Measurements from ENCODE around the gene LSM3.

The LSM3 gene

DNA sequence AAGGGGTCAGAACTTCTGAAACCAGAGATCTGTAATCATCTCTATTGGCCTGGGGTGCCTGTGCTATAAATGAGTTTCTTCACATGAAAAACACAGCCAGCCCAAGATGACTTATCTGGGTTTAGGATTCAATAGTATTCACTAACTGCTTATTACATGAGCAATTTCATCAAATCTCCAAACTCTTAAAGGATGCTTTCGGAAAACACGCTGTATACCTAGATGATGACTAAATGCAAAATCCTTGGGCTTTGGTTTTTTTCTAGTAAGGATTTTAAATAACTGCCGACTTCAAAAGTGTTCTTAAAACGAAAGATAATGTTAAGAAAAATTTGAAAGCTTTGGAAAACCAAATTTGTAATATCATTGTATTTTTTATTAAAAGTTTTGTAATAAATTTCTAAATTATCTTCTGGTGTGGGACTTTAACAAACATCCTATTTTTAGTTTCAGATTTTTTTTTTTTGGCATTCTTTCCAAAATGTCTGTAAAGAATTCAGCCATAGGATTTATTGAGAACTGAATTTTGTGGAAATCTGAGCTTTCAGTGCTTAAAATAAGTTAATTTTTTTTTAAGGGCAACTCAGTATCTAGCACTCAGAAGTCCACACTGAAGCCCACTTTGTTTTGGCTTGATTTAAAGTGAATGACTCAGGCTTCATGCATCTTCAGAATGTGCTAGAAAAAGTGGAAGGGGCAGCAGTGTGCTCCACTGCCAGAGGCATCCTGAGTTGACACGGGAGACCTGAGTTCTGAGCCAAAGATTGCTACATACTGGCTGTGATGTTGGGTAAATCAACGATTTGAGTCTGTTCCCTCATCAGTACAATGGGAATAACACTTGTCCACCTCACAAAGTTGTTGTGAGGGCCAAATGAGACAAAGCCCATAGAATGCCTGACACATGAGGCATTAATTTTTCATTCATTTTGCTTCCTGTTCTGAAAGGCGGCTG, 35.1 kb upstream of the LSM3 start:
- DNase-seq (ENCODE audit: low spot score) = no peak

DNA sequence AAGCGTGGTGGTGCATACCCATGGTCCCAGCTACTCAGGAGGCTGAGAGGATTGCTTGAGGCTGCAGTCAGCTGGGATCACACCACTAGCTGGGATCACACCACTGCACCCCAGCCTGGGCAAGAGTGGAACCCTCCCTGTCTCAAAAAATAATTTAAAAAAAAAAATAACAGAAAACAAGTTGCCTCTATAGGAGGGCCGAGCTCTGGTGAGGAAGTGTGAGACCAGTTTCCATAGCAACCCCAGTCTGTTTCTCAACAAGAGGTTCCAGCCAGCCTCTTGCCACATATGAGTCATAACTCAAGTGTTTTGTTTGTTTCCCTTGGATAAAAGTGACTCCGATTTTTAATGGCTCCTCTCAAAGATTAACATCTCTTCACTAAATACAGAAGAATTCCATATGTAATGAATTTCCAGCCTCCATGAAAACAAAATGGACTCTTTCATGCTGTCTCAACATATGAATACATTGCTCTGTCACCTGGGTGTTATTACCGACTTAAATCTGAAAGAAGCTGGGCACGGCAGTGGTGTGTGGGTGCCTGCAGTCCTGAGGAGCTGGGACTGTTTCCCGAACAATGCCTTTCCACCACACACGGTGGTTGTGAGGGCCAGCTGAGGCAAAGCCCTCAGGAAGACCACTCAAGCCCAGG, 34.1 kb upstream of the LSM3 start:
- DNase-seq (ENCODE audit: low spot score) = peak; percentile 92

DNA sequence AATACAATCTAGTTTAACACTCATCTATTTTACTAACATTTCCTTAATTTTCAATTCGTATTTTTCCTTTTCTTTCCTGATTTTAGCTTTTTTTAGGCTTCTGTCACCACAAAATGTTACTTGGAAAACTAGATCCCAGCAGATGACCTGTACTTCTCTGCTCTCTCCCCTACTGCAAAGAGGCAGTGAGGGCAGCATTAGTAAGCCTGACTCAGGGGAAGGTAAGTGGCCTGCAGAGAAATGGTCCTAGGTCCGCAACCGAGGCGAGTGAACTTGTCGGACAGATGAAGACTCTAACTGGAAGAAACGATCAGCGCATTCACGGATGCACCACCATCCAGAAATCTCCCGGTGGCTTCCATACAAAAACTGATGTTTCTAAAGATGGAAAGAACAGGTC, 33.4 kb upstream of the LSM3 start:
- DNase-seq (ENCODE audit: low spot score) = no peak

DNA sequence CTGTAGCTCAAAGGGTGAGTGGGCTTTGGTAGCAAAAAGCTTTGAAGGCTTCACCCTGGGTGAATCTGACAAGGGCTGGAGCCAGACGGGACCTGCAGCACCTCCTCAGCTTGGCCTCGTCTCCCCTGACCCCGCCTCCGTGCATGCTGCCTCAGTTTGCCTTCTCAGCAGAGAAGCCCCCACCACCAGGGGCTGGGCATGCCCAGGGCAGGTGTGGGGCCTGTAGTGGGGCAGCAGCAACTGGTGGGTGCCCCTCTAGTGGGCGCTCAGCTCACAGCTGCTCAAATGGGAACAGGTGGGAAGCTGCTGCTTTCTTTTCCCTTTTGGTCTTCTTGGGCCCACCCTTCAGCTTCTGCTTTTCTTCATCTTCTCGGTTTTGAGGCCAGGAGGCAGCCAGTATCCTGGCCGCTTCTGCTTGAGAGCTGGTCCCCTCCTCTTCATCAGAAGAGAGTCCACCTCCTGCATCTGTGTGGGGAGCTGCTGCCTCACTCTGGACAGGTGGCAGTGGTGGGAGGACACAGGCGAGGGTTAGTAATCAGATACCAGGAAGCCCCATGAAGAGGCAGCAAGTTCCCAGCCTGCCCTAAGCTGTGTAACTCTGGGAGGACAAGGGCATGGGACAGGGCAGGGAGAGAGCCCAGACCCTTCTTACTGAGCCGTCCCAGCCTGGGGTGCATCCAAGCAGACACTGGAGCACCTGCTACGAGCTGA, 32.8 kb upstream of the LSM3 start:
- no peak for DNase-seq (ENCODE audit: low spot score)

DNA sequence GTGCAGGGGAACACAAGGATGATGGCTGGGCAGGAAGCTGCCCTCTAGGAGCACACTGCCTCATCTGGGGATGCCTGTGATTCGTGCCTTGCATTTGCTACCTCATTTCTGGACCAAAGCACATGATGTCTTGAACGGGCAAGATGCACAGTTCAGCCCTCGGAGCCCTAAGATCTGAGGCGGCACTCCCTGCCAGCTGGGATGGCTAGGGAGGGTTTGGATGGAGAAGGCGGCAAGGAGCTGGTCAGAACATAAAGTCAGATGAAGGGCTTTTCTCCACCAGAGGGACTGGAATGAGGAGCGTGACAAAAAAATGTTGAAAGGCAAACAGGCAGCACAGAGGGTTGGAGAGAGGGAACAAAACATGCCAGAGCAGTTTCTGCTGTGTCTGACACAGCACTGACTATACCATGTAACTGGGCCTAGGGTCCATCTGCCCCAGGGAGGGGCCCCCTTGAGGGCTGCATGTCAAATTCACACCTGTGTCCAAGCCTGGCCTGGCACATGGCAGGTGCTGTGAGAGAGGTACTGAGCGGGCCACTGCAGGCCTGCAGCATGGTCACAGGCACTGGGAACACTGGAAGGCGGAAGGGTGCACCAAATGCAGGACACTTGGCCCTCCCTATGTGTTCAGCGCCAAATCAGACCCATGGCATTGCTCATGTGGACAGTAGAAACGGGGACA, 32.1 kb upstream of the LSM3 start:
- DNase-seq (ENCODE audit: low spot score) = no peak

DNA sequence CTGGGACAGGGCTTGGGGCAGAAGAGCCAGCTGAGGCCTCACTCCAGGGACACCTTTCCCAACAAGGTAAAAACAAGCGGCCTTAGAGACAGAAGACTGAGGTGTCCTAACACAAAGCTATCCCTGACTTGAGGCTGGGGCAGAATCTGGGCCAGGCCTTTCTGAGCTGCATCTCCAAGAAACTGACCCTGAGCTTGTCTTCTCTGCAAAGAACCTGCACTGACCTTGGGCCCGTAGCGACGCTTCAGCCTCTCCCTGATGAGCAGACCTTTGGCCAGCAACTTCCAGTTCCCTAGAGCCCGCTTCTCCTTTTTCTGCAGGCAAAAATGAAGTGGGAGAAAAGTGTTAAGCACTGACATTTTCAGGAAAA, 31.6 kb upstream of the LSM3 start:
- DNase-seq (ENCODE audit: low spot score) = no peak

DNA sequence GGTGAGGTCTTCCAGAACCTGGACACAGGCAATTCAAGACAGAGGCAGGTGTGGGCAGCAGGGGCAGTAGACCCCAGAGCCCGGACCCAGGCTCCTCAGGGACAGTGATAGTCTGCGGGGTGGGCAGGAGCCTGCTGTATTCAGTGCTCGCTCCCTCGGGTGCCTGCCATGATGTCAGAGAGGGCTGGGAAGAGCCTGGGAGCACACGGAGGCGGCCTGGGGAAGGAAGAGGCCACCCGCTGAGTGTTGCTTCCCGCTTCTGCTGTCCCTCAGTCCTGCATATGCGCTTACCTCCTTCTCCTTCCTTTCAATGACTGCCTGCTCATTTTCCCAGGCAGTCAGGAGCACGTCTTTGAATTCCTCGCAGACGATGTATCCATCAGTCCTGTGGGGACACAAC, 31.0 kb upstream of the LSM3 start:
- no peak for DNase-seq (ENCODE audit: low spot score)

DNA sequence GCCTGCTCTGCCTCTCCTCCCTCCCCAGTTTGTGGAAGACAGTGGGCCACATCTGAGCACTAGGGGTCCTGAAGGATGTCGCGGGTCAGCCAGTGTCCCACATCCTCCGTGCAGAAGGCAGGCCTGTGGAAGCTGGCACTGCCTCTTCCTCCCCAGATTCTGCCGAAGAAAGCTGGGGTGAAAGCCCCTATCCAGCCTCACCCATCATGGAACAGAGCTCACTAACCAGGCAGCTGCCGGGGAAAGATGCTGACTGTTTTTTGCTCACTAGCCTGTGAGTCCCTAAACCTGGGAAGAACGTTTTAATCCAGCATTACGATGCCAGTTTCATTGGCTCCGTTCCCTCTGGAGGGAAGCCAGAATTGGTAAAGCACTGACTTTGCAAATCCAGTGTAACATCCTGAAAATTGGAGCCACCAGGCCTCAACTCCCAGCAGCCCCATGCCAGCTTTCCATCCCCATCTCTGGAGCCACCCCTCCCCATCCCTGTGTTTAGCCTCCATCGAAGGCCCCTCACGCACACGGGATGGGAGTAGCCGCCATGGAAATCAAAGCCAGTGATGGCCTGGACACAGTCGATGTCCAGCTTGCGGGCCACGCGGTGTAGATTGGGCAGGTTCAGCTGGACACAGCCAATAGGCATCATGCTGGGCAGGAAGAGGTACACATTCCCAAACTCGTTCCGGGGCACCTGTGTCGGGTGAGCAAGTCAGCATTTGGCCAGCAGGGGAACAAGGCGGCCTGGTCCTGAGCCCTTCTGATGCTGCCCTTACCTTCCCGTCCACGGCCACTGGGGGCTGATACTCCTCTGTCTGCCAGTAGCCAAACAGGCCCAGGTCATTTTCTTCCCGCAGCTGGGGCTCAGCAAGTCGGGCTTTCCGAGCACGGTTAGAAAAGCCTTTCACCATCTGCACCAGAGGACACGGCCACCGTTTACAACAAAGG, 30.3 kb upstream of the LSM3 start:
- DNase-seq (ENCODE audit: low spot score) = peak; percentile 54

DNA sequence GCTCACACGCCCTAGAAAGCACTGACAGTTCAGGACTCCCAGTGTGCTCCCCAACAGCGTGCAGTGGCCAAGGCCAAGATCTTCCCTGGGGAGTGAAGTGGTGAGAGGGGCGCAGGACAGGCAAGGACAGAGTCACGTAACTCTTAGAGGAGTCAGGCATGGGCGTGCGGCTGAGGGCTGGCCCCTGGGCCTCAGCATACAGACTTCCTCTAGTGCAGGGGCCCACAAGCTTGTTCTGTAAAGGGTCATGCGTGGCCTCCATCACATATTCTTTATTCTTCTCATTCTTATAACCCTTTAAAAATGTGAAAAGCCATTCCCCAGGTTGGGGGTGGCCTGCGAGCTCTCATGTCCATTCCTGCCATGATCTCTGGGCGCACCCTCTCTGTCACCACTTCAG, 28.5 kb upstream of the LSM3 start:
- no peak for DNase-seq (ENCODE audit: low spot score)

DNA sequence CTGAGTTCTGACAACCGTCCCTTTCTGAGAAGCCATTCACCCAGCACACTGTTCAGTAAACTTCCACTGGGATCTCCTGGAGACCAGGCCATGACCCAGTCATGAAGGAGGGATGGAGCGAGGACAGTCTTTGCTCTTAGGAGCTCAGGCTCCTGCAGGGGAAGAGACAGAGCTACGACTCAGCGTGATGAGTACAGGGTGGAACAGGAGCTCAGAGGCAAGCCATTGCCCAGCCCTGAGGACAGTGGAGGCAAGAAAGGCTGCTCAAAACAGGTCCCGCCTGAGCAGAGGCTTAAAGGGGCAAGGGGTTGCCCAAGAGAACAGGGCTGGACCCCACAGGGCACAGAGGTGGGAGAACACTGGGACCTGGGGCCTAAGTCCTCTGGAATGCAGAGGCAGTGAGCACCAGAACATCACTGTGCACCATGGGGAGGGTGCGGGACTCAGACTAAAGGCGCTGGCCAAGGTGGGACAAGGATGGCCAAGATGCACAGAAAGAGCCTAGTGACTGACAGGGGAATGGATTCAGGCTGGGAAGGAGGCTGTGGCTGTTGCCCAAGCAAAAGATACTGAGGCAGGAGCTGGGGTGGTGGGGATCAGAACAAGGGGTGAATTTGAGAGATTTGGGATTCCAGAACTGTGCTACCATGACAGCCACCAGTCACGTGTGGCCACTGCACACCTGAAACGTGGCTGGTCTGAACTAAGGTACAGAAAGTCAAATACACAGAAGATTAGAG, 28.0 kb upstream of the LSM3 start:
- DNase-seq (ENCODE audit: low spot score) = no peak

DNA sequence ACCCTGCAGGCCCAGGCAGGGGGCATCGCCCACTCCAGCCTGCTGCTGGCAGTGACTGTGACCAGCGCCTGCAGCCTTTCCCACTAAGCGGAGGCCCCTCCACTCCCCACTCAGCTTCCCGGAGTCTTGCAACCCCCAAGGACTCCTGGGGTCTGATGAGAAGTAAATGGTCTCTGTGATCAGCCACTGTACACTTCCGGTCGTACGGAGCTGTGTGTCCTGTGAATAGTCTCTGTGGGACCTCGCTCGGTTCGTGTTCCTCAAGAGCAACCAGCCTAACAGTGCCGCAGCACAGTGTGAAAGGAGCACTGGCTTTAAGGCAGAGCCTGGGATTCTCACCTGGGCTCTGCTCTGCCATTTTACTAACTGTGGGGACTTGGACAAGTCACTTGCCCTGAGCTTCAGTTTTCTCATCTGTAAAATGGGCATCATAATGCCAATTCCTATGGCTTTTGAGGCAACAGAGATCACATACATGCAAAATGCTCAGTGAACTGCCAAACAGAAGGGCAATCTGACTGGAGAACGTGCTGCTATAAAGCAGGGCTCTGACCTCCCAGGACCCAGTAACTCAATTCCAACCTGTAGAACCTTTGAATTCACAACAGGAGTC, 27.0 kb upstream of the LSM3 start:
- no peak for DNase-seq (ENCODE audit: low spot score)

DNA sequence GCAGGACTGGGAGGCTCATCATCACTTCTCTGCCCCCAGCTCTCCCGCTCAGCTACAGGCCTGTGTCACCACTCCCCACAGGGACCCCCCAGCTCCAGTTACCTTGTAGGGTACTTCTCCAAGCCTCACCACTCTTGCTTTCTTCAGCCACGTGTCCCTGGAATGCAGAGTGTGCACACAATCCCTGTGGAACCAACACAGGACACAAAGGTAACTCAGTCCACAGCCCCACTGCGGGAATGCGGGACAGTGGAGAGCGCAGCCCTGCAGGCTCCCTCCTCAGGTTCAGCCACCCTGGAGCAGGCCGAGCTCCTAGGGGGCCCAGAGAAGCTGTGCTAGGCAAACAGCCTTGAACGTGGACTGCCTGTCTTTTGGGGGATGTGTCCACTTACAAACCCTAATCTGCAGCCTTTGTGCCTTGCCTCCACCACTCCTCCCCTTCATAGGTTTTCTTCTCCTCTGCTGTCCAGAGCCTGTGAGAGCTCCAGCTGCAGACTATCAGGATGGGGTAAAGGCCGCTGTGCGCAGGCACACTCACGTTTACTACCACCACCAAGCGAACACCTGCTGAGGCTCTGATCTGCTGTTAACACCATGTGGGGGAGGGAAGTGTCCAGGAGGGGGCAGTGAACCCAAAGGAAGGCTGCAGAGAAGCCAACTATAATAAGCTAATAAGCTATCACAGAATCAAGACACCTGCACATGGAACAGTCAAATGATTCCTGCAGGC, 26.2 kb upstream of the LSM3 start:
- no peak for DNase-seq (ENCODE audit: low spot score)

DNA sequence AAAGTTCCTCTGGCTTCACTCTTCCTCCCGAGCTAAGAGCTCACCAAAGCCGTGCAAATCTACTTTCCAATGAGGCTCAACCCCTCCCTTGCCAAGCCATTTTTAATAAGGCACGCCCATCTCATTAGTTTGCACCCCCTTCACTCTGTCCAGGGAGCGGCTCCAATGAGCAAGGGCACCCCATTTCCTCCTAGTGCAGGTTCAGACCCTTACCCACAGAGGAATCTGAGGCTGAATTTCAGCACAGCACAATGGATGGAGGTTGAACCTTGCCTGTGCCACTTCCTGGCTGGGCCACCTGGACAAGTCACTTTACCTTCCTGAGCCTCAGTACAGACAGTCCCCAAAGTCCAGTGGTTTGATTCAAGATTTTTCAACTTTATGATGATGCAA, 25.7 kb upstream of the LSM3 start:
- DNase-seq (ENCODE audit: low spot score) = no peak

DNA sequence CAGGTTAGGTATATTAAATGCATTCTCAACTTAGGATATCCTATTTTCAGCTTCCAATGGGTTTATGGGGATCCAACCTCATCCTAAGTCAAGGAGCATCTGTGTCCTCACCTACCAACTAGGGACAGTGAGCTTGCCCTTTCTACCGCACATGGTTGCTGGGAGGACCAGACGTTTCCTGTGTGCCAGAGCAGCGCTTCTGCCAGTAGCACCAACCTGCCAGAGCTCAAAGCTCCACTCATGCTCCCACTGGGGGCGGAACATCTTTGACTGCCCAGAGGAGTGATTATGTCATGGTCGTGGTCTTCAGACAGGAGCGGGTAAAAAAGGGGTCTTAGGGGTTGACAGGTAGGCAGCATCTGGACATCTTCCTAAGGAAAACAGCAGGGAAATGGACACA, 25.0 kb upstream of the LSM3 start:
- DNase-seq (ENCODE audit: low spot score) = no peak

DNA sequence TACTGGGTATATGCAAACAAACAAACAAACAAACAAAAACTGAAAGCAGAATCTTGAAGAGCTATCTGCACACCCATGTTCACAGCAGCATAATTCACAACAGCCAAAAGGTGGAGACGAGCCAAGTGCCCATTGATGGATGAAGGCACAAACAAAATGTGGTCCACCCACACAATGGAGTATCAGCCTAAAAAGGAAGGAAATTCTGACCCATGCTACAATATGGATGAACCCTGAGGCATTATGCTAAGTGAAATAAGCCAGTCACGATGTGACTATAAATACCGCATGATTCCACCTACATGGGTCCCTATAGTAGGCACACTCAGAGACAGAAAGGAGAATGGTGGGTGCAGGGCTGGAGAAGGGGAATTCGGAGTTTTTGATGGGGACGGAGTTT, 24.3 kb upstream of the LSM3 start:
- DNase-seq (ENCODE audit: low spot score) = no peak

DNA sequence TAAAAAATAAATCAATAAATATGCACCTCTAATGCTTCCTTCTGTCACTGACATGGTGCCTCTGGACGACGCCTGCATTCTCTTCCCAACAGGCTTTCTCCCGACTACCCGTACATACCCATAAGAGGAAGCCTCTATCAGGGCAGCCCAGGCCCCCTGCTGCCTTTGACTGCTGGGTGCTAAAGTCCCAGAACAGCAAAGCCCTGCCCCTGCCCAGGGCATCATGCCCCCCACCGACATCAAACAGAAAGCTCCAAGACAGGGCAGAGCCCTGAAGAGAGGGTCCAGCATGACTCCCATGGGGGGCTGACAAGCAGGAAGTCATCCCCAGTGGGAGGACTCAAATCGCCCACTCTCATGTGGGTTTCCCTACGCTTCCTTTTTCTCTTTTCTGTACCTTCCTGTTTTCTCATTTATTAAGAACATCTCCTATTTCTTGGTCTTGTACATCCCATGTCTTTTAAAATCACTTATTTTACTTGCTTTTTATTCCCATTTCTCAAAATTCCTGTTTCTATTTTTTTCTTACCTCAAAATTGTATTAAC, 23.6 kb upstream of the LSM3 start:
- DNase-seq (ENCODE audit: low spot score) = no peak

DNA sequence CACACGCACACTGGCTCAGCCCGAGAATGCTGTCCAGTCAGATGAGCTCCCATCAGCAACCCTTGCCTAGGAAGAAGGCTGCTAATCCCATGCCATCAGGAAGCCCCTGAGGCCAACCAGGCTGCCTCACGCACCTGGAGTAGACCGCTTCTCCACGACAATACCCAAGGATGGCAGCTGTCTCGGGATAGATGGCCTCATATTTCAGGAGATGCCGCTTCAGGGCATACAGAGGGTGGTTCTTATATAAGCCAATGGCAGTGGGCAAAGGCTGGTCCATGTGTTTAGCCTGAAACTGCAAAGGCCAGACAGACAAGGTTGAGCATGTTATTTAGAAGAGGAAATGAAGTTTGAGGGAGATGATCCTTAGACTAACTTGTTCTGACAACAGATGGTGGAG, 22.4 kb upstream of the LSM3 start:
- DNase-seq (ENCODE audit: low spot score) = no peak

DNA sequence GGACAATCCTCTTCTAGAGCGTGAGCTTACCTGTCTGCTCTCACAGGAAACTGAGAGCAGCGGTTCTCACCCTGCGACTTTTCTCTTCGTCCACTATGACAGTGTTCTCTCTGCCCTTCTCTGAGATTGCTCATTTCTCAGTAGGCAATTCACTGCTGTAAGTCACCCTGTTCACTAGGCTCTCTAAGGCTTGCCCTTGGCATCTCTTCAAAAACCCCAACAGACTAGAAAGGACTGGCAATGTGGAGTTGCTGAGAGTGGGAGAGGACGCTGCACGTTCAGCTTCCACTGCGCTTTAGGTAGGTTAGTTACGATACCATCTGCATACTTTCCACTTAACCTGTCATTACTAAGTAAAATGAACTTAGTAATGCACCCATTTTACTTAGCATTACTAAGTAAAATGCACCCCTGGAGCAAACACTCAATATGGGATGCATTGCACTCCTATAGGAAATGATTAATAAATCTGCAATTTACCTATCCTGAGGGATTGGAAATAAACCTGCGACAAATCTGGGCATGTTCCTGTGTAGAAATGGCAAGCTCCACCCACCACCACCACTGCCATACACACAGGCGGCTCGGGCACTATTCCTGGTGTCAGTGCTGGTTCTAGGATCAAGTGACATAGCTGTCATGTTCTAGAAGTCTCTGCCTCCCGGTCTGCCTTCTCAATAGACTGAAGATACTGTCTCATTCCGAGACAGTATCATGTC, 21.6 kb upstream of the LSM3 start:
- DNase-seq (ENCODE audit: low spot score) = no peak

DNA sequence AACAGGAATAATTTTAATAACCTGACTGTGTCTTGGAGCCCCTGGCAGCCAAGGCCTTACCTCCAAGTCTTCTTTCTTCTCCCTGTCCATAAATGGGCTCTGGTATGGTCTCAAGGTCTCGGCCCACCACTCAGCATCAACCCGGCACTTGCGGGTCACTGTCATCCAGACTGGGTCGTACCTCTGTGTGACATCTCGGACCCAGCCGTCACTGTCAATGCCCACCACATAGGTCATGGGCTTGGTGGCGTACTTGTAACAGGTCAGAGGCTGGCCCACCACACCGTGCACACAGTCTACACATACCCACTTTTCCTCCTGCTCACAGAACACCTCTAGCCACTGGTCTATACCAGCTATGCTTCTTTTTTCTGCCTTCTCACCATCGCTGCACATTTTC, 20.7 kb upstream of the LSM3 start:
- DNase-seq (ENCODE audit: low spot score) = no peak

All from HuH-7.5 (cell line).